HG02840 (cell line): ENCODE data around the gene XYLB.
A peak's percentile ranks its signal among the peaks of the same experiment; 100 is the strongest.
"Not testable (repeated sequence)": the region's sequence is repeated elsewhere in the genome, so short reads cannot be mapped to it uniquely, and the experiment has no call there.

Source experiments
- ATAC-seq: cut with Tn5 transposase; IDR thresholded peaks from one replicate; pipeline ENCODE4 v1.9.1; 2021; ENCODE audit warnings: mild to moderate bottlenecking, moderate library complexity, moderate number of reproducible peaks; ENCODE audit not compliant: unreplicated experiment, low FRiP score

The XYLB gene

DNA sequence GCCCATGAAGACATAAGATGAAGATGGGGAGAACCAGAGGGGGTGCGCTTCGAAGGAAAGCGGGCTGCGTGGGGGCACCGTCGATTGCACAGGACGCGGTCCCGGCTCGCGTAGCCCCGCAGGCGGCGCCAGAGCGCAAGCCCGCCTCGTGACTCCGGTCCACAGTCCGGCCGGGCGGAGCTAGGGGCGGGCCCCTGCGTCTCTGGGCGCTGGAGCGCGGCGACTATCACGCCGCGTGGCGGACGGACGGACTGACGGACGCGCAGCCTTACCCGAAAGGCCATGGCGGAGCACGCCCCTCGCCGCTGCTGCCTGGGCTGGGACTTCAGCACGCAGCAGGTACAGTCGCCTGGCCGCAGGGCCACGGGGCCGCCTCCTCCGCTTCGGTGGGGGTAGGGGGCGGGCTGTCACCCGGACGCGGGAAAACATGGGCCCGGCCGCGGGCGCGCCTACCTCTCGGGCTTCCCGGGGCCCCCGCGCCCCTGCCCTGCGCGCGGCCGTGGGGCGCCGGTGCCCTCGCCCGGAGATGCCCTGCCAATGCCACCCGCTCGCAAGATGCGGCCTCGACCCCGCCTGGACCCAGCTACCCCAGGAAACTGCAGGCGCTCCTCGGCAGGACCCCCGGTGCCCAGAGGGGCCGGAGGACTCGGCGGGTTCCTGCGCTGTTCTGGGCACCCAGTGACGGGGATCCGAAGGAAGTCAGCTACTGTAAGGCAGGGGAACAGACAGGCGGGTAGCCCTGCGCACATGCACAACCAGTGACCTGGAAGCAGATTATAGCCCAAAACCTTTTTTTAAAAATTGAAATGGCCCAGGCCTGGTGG, at the start of gene XYLB:
XYLB (plus strand) TSS at position 199 of the 824 bp plus-strand sequence; CDS start at position 283, 84 bp downstream.
- peak; percentile 94 for ATAC-seq

DNA sequence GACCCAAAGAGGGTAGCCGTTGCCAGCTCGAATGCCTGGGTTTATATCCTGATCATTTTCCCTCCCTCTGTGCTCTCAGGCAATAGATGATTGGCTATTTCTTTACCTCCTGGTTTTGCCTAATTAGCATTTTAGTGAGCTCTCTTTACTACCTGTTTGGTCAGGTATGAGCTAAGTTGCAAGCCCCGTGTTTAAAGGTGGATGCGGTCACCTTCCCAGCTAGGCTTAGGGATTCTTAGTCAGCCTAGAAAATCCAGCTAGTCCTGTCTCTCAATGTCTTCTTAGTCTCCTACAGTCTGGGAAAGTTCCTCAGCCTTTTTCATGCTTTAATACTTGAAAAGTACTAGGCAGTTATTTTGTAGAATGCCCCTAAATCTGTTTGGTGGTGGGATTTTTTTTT, 49.5 kb upstream of the XYLB start:
- ATAC-seq = not testable (repeated sequence)

DNA sequence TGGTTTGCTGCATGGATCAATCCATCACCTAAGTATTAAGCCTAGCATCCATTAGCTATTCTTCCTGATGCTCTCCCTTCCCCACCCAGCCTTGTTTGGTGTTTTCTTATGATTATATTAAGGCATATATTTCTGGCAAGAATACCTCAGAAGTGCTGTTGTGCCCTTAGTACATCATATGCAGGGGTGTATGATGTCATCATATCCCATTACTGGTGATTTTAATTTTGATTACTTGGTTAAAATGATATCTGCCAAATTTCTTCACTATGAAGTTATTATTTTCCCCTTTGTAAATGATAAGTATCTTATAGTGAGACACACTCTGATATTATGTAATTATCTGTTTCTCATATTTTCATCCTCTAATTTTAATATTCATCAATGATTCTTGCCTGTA, 49.0 kb upstream of the XYLB start:
- ATAC-seq = no peak

DNA sequence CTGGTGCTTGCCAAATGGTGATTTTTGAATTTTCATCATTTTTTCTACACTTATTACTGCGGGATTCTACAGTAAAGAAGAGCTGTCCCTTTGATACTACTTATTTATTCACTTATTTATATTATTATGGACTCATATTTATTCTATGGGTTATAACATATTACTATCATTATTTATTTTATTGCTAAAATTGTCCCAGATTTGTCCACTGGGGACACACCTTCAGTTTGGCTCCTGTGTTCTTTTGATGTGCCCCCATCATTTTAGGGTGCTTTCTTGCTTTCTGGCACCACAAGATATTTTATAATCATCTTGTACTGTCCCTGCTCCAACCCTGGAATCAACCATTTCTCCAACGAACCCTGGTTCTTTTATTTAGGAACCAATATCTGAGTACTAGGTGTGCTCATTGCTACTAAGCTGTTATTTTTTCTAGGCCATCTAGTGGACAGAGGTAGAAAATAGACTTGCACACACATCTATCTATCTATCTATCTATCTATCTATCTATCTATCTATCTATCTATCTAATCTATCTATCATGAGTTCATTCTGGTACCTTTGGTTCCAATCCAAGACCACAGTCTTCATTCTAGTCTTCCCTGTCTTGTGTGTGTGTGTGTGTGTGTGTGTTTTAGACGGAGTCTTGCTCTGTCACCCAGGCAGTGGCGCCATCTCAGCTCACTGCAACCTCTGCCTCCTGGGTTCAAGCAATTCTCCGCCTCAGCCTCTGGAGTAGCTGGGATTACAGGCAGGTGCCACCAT, 48.5 kb upstream of the XYLB start:
- ATAC-seq = no peak

DNA sequence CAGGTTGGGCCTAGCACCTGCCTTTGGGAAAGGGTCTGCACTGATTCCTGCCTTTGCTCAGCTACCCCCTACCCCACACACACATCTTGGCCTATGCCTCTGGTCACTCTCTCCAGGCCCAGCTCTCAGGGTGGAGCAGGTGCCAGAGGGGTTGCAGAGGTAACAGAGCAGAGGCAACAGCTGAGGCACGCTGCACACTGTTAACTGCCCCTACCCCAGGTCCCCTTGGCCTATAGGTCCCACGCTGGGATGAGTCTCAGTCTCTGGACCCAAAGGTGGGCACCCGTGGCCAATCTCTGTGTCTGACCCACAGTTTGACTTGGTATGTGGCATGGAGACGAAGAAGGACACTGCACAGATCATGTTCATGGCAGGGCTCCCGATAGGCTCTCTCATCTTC, 39.6 kb upstream of the XYLB start:
- no peak for ATAC-seq

DNA sequence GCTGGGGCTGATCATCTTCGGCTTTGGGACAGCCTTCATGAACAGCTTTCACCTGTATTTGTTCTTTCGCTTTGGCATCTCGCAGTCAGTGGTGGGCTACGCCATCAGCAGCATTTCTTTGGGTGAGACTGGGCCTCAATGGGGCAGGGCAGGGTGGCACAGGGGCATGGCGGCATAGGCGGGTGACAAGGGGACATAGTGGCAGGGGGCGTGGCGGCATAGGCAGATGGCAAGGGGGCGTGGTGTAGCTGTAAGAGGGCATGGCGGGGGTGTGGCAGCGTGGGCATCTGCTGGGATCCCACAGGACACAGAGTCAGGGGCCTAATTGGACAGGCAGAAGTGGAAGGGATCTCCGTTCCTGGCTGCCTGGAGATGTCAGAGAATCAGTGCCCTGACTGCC, 39.0 kb upstream of the XYLB start:
- ATAC-seq = no peak

DNA sequence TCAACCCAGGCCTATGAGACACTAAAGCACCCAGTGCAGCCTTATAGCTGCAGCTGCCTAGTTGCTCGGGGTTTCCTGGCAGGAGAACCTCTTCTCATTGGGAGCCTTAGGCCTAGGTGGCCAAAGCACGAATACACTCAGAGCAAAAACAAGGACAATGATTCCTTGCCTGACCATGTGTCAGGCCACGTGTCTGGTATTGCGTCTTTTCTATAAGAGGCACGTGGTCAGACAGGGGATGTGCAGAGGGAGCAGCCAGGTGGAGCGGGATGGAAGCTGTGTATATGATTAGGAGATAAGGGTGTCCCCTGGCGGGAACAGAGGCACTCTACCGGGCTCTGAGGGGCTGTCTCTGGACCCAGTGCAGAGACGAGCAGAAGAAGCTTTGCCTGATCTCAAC, 38.1 kb upstream of the XYLB start:
- no peak for ATAC-seq

DNA sequence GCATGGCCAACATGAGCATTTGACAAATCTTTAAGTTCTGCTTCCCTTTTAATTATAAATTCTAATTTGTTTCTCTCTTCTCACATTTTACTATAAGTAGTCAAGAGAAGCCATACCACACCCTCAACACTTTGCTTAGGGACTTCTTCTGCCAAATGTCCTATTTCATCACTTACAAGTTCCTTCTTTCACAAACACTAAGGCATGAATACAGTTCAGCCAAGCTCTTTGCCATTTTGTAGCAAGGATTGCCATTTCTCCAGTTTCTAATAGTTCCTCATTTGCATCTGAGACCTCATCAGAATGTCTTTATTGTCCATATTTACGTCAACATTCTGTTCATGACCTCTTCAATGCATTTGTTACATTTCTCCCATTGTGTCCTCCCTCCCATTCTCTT, 35.1 kb upstream of the XYLB start:
- no peak for ATAC-seq

DNA sequence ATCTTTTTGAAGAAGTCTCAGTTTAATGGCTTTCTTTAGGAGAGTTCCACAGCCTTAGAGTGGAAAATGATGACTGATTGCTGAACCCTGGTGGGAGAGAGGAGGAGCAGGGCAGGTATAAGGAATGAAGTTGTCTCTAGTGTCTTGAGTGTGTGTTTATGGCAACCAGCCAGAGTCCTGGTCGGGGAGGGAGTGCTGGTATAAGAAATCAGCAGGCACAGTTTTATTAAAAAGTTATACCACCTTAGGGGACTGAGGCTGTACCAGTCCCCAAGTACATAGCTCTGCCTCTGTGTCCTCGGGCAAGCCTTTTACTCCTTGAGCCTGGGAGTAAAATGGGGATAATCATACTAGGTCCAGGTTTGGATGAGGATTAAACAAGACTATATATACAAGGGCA, 34.6 kb upstream of the XYLB start:
- no peak for ATAC-seq

DNA sequence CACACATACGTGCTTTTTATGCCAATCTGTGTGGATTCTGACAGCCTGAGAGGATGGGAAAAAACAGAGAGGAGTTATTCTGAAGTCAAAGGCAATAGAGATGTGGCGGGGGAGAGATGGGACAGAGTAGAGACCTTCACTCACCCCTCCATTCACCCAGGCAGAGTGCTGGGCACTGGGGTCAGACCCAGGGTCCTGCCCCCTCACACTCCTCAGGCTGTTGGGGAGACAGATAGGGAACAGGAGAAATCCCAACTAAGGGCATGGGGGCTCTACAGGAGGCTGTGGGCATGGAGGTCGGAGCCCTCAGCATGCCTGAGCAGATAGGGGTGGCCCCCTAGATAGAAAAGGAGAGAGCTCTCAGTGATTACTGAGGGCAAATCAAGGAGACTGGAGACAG, 34.2 kb upstream of the XYLB start:
- ATAC-seq = no peak

DNA sequence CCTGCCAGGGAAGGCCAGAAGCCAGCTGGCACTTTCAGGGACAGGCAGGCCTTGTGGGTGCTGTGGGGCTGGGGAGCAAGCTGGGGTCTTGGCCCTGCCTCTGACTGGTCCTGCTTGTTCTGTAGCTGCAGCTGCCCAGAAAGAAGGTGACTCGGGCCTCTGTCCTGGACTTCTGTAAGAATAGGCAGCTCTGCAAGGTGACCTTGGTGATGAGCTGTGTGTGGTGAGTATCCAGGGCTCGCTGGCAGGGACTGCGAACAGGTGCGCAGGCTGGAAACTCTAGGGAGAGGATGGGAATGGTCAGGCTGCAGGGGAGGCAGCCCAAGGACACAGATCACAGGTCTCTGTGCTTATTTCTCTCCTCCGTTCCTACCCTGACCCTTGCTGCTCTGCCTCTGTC, 33.3 kb upstream of the XYLB start:
- no peak for ATAC-seq

DNA sequence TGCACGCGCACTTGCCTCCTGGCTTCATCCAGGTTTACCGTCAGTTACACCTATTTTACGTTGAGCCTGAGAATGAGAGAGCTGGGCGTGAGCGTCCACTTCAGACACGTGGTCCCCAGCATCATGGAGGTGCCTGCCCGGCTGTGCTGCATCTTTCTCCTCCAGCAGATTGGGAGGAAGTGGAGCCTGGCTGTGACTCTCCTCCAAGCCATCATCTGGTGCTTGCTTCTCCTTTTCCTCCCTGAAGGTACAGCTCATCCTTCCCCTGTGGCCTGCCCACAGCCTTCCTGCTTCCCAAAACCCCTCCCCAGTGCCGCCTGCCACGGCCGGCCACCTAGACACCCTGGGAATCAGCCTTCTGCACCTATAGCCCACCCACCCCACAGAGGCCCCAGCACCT, 32.9 kb upstream of the XYLB start:
- ATAC-seq = no peak

DNA sequence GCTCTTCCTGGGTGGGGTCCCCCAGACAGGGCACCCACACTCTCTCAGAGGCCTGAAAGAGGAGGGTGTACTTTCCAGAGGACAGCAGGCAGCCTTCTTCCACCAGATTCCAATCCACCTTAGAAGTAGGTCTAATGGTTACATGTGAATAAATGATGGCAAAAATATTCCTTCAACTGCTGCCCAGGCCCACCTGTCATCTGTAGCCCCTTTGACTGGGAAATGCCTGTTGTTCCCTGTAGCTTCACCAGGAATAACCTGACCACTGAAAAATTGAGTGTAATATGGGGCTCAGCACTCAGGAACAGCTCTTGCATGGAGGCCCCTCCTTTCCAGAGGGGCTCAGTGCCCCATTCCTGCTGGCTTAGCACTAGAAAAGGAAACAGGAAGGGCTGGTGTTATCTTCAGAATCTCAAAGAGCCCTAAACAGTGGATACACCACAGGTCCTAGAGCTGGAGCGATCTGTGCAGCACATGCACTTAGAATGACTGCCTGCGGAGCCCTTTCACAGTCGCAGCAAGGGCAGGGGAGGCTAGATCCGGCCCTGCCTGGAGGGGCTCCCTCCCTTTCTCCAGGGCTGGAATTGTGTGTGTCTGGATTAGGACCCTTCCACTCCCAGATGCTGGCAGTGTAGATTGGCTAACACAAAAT, 32.3 kb upstream of the XYLB start:
- ATAC-seq = no peak

DNA sequence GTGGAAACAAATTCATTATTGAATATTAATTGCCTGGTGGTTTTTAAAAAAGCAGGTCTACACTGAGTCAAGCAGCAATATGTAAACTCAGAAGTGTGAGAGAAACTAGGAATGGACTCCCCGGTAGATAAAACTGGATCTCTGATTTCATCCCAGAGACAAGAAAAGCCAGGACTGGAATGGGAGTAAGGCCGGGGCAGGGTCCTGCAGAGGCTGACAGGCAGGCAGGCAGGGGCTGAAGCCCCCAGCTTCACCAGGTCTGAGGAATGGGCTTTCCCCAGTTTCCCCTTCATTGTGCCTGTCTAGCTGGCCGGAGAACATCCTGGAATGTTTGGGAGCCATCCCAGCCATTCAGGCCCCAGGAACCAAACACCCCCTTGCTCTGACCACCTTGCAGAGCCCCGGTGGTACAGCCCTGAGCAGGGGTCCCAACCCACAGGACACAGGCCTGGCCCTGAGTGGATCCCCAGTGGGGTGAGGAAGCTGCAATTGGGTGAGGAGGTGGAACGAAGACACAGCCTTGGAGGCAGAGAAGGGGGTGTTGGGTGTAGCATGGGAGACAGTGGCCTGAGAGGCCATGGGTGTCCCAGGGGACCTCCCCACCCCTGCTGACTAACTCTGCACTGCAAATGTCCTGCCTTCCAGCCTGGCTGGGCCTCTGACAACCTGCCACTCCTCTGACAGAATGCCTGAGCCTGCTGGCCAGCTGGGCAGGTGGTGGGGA, 31.7 kb upstream of the XYLB start:
- ATAC-seq = no peak

DNA sequence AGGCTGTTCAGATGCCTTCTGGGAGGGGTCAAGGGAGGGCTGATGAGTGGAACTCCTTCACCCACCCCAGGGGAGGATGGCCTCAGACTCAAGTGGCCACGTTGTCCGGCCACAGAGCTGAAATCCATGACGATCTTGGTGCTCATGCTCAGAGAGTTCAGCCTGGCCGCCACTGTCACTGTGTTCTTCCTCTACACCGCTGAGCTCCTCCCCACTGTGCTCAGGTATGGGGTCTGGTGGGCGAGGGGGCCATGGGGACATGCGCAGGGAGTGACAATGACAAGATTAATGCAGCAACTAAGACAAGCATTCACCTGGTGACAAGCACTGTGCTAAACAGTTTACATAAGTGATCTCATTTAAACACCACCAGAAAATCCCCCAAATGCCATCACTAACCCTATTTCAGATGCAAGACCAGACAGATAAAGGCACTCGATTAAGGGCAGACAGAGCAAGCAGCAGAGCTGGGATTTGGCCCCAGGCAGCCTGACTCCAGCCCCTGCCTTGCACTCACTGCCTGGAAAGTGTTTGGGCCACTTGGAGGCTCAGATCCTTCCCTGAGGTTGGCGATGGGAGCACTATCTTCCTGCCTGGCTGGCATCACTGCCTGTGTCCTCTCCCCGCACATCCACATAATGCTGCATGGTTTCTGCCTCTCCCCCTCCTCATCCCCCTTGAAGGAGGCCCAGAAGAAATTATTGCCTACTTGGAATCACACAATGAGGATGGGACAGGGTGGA, 30.9 kb upstream of the XYLB start:
- no peak for ATAC-seq

DNA sequence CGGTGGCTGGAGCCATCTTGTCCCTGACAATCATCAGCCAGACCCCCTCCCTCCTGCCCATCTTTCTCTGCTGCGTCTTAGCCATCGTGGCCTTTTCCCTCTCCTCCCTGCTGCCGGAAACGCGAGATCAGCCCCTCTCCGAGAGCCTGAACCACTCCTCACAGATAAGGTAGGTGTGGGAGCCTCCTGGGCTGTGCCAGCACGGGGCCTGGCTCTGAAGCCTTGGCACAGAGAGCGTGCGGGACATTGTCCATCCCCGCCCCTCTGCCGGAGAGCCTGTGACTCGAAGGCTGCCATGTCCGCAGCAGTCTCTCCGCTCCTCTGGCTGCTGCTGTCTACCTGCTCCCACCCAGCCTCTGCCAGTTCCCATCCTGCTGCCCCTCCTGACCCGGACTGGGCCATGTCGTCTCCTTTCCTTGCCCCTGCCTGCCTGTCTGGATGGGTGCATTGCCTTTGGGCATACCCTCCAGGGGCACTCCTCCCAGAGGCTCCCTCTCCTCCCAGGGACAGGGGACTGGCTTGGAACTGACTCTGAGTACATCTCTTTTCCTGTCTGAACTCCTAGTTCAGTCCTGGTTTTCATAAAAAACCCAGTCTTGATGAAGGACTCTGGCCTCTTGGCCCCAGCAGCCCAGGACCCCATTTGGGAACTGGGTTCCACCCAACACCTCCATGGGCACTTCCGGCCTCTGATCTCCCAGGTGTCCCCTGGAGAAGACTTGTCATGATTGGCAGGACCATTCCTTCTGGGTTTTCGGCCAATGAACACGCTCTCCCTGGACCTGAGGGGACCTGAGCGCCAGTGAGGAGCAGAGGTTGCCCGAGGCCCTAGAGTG, 30.0 kb upstream of the XYLB start:
- no peak for ATAC-seq

DNA sequence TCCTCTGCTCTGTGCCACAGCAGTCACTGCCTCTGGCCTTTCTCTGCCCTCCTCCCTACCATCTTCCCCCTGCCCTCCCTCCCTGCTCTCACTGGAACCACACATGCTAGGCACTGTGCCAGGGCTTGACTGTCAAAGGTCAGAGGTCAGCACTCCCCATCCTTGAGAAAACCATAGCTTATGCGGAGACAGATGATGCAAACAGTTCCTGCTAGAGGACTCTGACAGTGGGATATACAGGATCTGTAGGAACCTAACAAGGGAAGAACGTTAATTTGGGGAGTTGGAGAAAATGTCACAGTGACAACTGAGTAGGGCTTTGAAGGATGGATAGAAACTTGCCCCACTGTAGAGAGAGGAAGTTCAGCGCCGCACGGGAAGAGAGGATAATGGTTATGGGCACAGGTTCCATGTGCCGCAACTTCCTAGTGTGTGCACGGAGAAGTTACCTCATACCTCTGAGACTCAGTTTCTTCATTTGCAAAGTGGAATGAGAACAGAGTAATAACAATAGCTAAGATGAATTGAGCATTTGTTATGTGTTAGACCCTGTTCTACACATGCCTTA, 29.3 kb upstream of the XYLB start:
- no peak for ATAC-seq

DNA sequence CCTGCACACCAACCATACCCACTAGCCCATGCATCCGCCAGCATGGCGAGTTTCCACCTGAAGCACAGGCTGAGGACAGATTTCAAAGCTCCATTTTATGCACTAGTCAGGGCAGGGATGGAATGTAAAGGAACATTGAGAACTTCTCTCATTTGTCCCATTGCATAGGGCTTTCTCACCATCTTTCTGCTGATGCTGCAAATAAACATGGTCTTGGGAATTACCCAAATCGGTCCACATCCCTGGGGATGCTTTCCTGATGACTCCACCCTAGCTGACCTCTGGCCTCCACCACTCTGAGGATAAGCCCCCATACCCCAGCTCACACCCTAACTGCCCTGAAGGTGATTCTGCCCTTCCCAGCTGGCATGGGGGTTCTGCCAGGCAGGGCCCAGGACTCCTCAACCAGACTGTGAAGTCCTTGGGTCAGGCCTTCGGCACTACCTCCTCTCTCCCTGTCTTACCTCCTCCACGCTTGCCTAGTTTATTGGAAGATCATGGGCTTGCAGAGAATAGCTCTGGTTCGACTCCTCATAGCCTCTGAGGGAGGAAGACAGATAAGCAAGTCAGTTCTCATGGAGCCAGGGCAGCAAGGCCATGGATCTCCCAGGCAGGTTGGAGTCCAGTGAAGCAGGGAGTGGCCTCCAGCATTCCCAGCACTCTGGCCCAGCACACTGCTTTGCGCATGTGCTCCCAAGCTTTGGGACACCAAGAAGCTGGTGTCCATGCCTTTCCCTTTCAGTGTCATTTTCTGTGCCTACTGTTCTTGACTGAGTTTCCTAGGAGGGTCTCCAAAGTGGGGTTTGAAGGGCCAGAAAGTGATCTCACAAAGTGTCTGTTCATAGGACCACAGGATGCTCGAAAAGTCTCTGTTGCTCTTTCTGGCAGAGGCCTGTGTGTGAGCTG, 27.6 kb upstream of the XYLB start:
- ATAC-seq = no peak
